Endothelial cell of umbilical vein (primary cell): ENCODE data around the gene SRGAP1.

Source experiments
- EZH2 ChIP-seq: IDR thresholded peaks from 2 replicates; pipeline ENCODE4 v1.6.1; 2012; ENCODE audit warnings: borderline replicate concordance, low read depth, mild to moderate bottlenecking, moderate library complexity, low read length, inconsistent platforms; ENCODE audit not compliant: severe bottlenecking
- FOS ChIP-seq: IDR thresholded peaks from 2 replicates; pipeline ENCODE4 v1.6.1; 2011; ENCODE audit warnings: mild to moderate bottlenecking, low read length, moderate library complexity, borderline replicate concordance; ENCODE audit not compliant: insufficient read depth
- POLR2A ChIP-seq: IDR thresholded peaks from 2 replicates; pipeline ENCODE4 v1.6.1; 2012; ENCODE audit warnings: low read depth, mild to moderate bottlenecking, control low read depth, low read length
- POLR2AphosphoS5 ChIP-seq: IDR thresholded peaks from 2 replicates; pipeline ENCODE4 v1.6.1; 2012; ENCODE audit warnings: low read depth, mild to moderate bottlenecking, control low read depth, low read length, moderate library complexity; ENCODE audit not compliant: insufficient read depth
- TF ChIP-seq, protein P1 (sequence below), 2 donors: IDR thresholded peaks; 1 replicate in 1 of 2; 2 replicates in 1 of 2; pipeline ENCODE4 v1.5.1; 2011; ENCODE audit warnings: low read length in 2 of 2, mild to moderate bottlenecking in 2 of 2, moderate library complexity in 2 of 2, control low read depth in 1 of 2, inconsistent platforms in 1 of 2, low read depth in 1 of 2; ENCODE audit not compliant: insufficient read depth in 1 of 2; ENCODE audit errors: extremely low read depth in 1 of 2
- TF ChIP-seq, protein P2 (sequence below): IDR thresholded peaks from 2 replicates; pipeline ENCODE4 v1.6.1; 2011; ENCODE audit not compliant: insufficient read depth, insufficient read length

DNA sequence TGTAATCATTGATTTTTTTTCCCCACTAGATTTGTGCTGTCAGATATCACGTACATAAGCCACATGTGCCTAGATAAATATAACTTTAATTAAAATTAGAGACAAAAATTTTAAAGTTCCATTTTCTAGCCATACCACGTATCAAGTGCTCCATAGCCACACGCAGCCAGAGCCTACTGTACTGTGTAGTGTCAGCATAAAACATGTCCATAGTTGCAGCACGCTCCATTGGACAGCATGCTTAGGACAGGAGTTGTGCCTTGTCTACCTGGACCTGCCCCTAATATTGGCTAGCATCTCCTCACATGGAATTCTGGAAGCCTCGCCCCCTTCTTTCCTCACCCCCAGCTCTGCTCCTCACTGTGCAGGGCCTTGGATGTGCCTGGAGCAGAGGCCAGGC lies 116.5 kb downstream of the SRGAP1 start:
- TF ChIP-seq POLR2AphosphoS5: no peak
- TF ChIP-seq, protein P1, sequence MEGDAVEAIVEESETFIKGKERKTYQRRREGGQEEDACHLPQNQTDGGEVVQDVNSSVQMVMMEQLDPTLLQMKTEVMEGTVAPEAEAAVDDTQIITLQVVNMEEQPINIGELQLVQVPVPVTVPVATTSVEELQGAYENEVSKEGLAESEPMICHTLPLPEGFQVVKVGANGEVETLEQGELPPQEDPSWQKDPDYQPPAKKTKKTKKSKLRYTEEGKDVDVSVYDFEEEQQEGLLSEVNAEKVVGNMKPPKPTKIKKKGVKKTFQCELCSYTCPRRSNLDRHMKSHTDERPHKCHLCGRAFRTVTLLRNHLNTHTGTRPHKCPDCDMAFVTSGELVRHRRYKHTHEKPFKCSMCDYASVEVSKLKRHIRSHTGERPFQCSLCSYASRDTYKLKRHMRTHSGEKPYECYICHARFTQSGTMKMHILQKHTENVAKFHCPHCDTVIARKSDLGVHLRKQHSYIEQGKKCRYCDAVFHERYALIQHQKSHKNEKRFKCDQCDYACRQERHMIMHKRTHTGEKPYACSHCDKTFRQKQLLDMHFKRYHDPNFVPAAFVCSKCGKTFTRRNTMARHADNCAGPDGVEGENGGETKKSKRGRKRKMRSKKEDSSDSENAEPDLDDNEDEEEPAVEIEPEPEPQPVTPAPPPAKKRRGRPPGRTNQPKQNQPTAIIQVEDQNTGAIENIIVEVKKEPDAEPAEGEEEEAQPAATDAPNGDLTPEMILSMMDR (IDR thresholded peaks at IDR 0.05; ENCODE audit: extremely low read depth in 1 of 2, insufficient read depth in 1 of 2, low read depth in 1 of 2, low read length in 2 of 2): no peak
- TF ChIP-seq POLR2A: no peak
- no peak for TF ChIP-seq FOS
- no peak for TF ChIP-seq EZH2
- TF ChIP-seq, protein P2, sequence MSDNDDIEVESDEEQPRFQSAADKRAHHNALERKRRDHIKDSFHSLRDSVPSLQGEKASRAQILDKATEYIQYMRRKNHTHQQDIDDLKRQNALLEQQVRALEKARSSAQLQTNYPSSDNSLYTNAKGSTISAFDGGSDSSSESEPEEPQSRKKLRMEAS: no peak
